SU-DHL-6 (cell line): ENCODE results near the gene NRTN.

Experiments used
- H2AFZ ChIP-seq: fragments of 200-600 bp; sonication (generic); 2 replicates; pipeline ENCODE4 v1.6.1; 2014; ENCODE audit warnings: low read depth, mild to moderate bottlenecking, moderate library complexity, mixed read lengths, antibody characterized with exemption, low read length; ENCODE audit not compliant: severe bottlenecking
- H3F3A ChIP-seq: fragments of 200-600 bp; shearing (Covaris generic); 2 replicates; pipeline ENCODE4 v1.6.0; 2016; ENCODE audit warnings: antibody characterized with exemption, mild to moderate bottlenecking; ENCODE audit not compliant: insufficient read depth
- H3K27ac ChIP-seq: fragments of 200-600 bp; sonication (generic); 2 replicates; pipeline ENCODE4 v1.5.1; 2016; ENCODE audit warnings: low read depth, mild to moderate bottlenecking, low read length, moderate library complexity, mixed read lengths
- H3K27me3 ChIP-seq: fragments of 200-600 bp; sonication (generic), shearing (Covaris generic); 2 replicates; pipeline ENCODE4 v1.6.0; 2014; ENCODE audit warnings: mild to moderate bottlenecking, low read length
- H3K36me3 ChIP-seq: fragments of 200-600 bp; sonication (generic); 2 replicates; pipeline ENCODE4 v1.6.1; 2014; ENCODE audit warnings: mild to moderate bottlenecking, low read length, mixed read lengths
- H3K4me2 ChIP-seq: fragments of 300-600, 200-600 bp; shearing (Covaris generic), sonication (generic); 2 replicates; pipeline ENCODE4 v1.6.0; 2014; ENCODE audit warnings: low read length, low read depth, mild to moderate bottlenecking; ENCODE audit not compliant: poor library complexity, severe bottlenecking
- H3K4me3 ChIP-seq: fragments of 200-600 bp; sonication (generic); 2 replicates; pipeline ENCODE4 v1.5.1; 2014; ENCODE audit warnings: antibody characterized with exemption, low read length, mild to moderate bottlenecking, mixed read lengths; ENCODE audit not compliant: insufficient read depth, poor library complexity, severe bottlenecking
- H3K79me2 ChIP-seq: fragments of 200-600 bp; sonication (generic); 2 replicates; pipeline ENCODE4 v1.6.1; 2014; ENCODE audit warnings: mild to moderate bottlenecking, low read length, moderate library complexity; ENCODE audit not compliant: insufficient read depth
- H3K9ac ChIP-seq: fragments of 200-600 bp; sonication (generic); 2 replicates; pipeline ENCODE4 v1.7.0; 2014; ENCODE audit warnings: mild to moderate bottlenecking, low read length
- H3K9me2 ChIP-seq: fragments of 200-600 bp; sonication (generic); replicated peaks from 2 replicates; pipeline ENCODE4 v1.6.1; 2014; ENCODE audit warnings: low read length; ENCODE audit not compliant: insufficient read depth
- H3K9me3 ChIP-seq: fragments of 200-600 bp; sonication (generic); 2 replicates; pipeline ENCODE4 v1.6.1; 2014; ENCODE audit warnings: low read length, mixed read lengths; ENCODE audit not compliant: insufficient read depth
- H4K20me1 ChIP-seq: fragments of 200-600 bp; sonication (generic); 2 replicates; pipeline ENCODE4 v1.6.1; 2014; ENCODE audit warnings: low read depth, mild to moderate bottlenecking, antibody characterized with exemption, low read length, moderate library complexity, mixed read lengths
- EZH2phosphoT487 ChIP-seq: fragments of 200-600 bp; sonication (generic), shearing (Covaris generic); conservative IDR thresholded peaks from 2 replicates; pipeline ENCODE4 v1.6.1; 2018; ENCODE audit warnings: mild to moderate bottlenecking, antibody characterized with exemption, low read length, moderate library complexity, mixed read lengths
- TF ChIP-seq, protein P1 (sequence below): fragments of 200-600 bp; sonication (generic); IDR thresholded peaks from one replicate; pipeline ENCODE4 v1.5.1; 2017; ENCODE audit warnings: antibody characterized with exemption, mild to moderate bottlenecking, low read length, moderate library complexity; ENCODE audit not compliant: insufficient read depth, poor library complexity, severe bottlenecking

Gene NRTN

GRCh38 chr19:5824751-5825150 is 19.9 kb downstream of the NRTN start:
- TF ChIP-seq, protein P1, sequence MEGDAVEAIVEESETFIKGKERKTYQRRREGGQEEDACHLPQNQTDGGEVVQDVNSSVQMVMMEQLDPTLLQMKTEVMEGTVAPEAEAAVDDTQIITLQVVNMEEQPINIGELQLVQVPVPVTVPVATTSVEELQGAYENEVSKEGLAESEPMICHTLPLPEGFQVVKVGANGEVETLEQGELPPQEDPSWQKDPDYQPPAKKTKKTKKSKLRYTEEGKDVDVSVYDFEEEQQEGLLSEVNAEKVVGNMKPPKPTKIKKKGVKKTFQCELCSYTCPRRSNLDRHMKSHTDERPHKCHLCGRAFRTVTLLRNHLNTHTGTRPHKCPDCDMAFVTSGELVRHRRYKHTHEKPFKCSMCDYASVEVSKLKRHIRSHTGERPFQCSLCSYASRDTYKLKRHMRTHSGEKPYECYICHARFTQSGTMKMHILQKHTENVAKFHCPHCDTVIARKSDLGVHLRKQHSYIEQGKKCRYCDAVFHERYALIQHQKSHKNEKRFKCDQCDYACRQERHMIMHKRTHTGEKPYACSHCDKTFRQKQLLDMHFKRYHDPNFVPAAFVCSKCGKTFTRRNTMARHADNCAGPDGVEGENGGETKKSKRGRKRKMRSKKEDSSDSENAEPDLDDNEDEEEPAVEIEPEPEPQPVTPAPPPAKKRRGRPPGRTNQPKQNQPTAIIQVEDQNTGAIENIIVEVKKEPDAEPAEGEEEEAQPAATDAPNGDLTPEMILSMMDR: no peak
- TF ChIP-seq EZH2phosphoT487: no peak

GRCh38 chr19:5825178-5825577 is 20.3 kb downstream of the NRTN start:
- Histone ChIP-seq H3K9me2 (no peaks in the 10 kb centered on the region), H3K27ac (no peak overlapping the region), H3K9ac (no peak overlapping the region), H3K4me2 (no peak overlapping the region), H3K27me3 (no peaks in the 10 kb centered on the region), H3K9me3 (no peaks in the 10 kb centered on the region), H3K4me3 (no peak overlapping the region), H3K36me3 (no peaks in the 10 kb centered on the region), H3K79me2 (no peaks in the 10 kb centered on the region), H2AFZ (no peak overlapping the region), H3F3A (no peaks in the 10 kb centered on the region), H4K20me1 (no peaks in the 10 kb centered on the region)
- TF ChIP-seq EZH2phosphoT487: no peak
- TF ChIP-seq, protein P1: no peak

More at GRCh38 chr19:5824751-5825150, 19.9 kb downstream of the NRTN start:
- H3K27me3 ChIP-seq: no peaks in the 10 kb centered on the region
- no peaks in the 10 kb centered on the region for H3K9me2 ChIP-seq
- H3K36me3 ChIP-seq: no peaks in the 10 kb centered on the region
- H4K20me1 ChIP-seq: no peaks in the 10 kb centered on the region
- no peaks in the 10 kb centered on the region for H3K9me3 ChIP-seq
- H2AFZ ChIP-seq: no peak overlapping the region
- no peak overlapping the region for H3K9ac ChIP-seq
- H3K4me3 ChIP-seq: no peak overlapping the region
- no peak overlapping the region for H3K4me2 ChIP-seq
- no peak overlapping the region for H3K27ac ChIP-seq
- no peaks in the 10 kb centered on the region for H3F3A ChIP-seq
- H3K79me2 ChIP-seq: no peaks in the 10 kb centered on the region

DNA sequence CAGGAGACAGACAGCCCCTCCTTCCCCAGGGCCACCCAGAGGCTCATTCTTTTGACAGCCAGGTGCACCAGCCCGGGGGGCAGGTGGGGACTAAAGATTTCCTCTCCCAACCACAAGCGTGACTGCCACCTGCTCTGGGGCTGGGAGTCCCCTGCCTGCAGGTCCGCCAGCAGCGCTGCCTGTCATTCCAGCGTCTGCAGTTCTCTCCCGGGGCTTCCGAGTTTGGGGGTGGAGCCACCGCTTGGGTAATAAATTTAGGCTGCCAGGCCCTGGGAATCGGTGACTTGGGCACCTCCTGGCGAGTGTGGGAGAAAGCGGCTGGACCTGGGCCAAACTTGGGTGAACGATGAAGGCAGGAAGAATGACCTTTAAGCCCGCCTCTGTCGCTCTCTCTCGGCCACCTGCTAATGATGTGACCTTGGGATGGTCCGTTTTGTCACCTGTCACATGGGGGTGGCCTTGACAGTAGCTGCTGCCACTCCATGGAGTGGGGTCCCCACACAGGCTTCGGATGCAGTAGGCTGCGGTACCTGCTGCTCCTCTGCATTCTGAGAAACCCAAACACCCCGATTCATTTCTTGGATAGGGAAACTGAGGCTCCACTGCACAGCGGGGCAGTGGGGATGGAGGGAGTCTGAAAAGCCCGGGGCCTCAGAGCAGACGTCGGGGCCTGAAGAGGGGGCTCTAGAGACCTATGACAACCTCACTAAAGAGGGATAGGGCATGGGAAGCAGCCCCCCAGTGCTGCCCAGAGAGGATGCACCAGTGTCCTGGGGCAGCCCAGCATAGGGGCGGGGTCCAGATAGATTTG is 21.9 kb downstream of the NRTN start:
- H3K79me2 ChIP-seq: no peaks in the 10 kb centered on the region
- no peak overlapping the region for H3K27ac ChIP-seq
- H3K27me3 ChIP-seq: no peaks in the 10 kb centered on the region
- no peaks in the 10 kb centered on the region for H3K36me3 ChIP-seq
- no peaks in the 10 kb centered on the region for H3K9me2 ChIP-seq
- no peak overlapping the region for H3K4me2 ChIP-seq
- no peaks in the 10 kb centered on the region for H3K9me3 ChIP-seq
- no peak for TF ChIP-seq EZH2phosphoT487
- TF ChIP-seq, protein P1: no peak
- H3K9ac ChIP-seq: no peak overlapping the region
- H4K20me1 ChIP-seq: no peaks in the 10 kb centered on the region
- H3F3A ChIP-seq: no peaks in the 10 kb centered on the region
- no peak overlapping the region for H2AFZ ChIP-seq
- no peak overlapping the region for H3K4me3 ChIP-seq
